Hepatocyte (in vitro differentiated cells): ENCODE results near the gene HSDL2. TPM values are rescaled to one million over a fixed set of nuclear protein-coding genes. Genes with fewer than 3 reads are reported as not detected.

Experiments used
- DNase-seq: peaks from one replicate; pipeline ENCODE4 v3.0.0-alpha.2; 2016; ENCODE audit warnings: low spot score
- H2AFZ ChIP-seq: fragments of 200-600 bp; sonication (generic); 2 replicates; pipeline ENCODE4 v1.6.0; 2016; ENCODE audit warnings: antibody characterized with exemption, mild to moderate bottlenecking
- H3K27ac ChIP-seq: fragments of 200-600 bp; sonication (generic); 2 replicates; pipeline ENCODE4 v1.5.1; 2016; ENCODE audit warnings: mild to moderate bottlenecking
- H3K27me3 ChIP-seq: fragments of 200-600 bp; sonication (generic); 2 replicates; pipeline ENCODE4 v1.6.1; 2016
- H3K36me3 ChIP-seq: fragments of 200-600 bp; sonication (generic); replicated peaks from 2 replicates; pipeline ENCODE4 v1.5.1; 2016; ENCODE audit warnings: low read depth; ENCODE audit not compliant: insufficient read depth
- H3K4me1 ChIP-seq: fragments of 200-600 bp; sonication (generic); 2 replicates; pipeline ENCODE4 v1.5.1; 2016; ENCODE audit warnings: mild to moderate bottlenecking, moderate library complexity; ENCODE audit not compliant: insufficient read depth
- H3K4me2 ChIP-seq: fragments of 200-600 bp; sonication (generic); 2 replicates; pipeline ENCODE4 v1.6.0; 2016
- H3K4me3 ChIP-seq: fragments of 200-600 bp; sonication (generic); 2 replicates; pipeline ENCODE4 v1.5.1; 2016; ENCODE audit warnings: mild to moderate bottlenecking
- H3K79me2 ChIP-seq: fragments of 200-600 bp; sonication (generic); 2 replicates; pipeline ENCODE4 v1.6.0; 2017; ENCODE audit warnings: mild to moderate bottlenecking
- H3K9me2 ChIP-seq: fragments of 200-600 bp; sonication (generic); replicated peaks from 2 replicates; pipeline ENCODE4 v1.6.0; 2017; ENCODE audit warnings: mild to moderate bottlenecking; ENCODE audit not compliant: insufficient read depth
- H3K9me3 ChIP-seq: fragments of 200-600 bp; sonication (generic); 2 replicates; pipeline ENCODE4 v1.5.1; 2016; ENCODE audit warnings: low read depth, mild to moderate bottlenecking
- H4K20me1 ChIP-seq: fragments of 200-600 bp; sonication (generic); 2 replicates; pipeline ENCODE4 v1.6.0; 2016; ENCODE audit warnings: mild to moderate bottlenecking; ENCODE audit not compliant: insufficient read depth, poor library complexity, severe bottlenecking
- CTCF ChIP-seq: fragments of 200-600 bp; sonication (generic); IDR thresholded peaks from 2 replicates; pipeline ENCODE4 v1.5.1; 2016; ENCODE audit warnings: antibody characterized with exemption, mild to moderate bottlenecking; ENCODE audit not compliant: poor library complexity
- EZH2 ChIP-seq: fragments of 200-600 bp; sonication (generic); IDR thresholded peaks from 2 replicates; pipeline ENCODE4 v1.6.1; 2016; ENCODE audit warnings: antibody characterized with exemption, mild to moderate bottlenecking, borderline replicate concordance
- EZH2phosphoT487 ChIP-seq: fragments of 200-600 bp; sonication (generic); IDR thresholded peaks from one replicate; pipeline ENCODE4 v1.6.1; 2018; ENCODE audit warnings: antibody characterized with exemption, mild to moderate bottlenecking, low read depth, moderate library complexity; ENCODE audit not compliant: unreplicated experiment, severe bottlenecking
- WGBS: methylation state at CpG from one replicate; pipeline ENCODE4 v1.1.6; 2016; ENCODE audit warnings: low lambda C conversion rate; ENCODE audit errors: missing lambda C conversion rate; 5-methylcytosine and 5-hydroxymethylcytosine counted together
- polyA plus RNA-seq: library from polyadenylated mRNA; unstranded; fragments of >200 nt; fragmentation: Nextera tagmentation; extraction: Ambion mirVana; gene quantifications from 2 replicates; pipeline ENCODE4 v1.2.1, GENCODE V29; 2016
- total RNA-seq: library from RNA; depleted of rRNA; stranded (reverse); fragments of >200 nt; gene quantifications from 2 replicates; pipeline ENCODE4 v1.2.3, GENCODE V29; 2014

HSDL2 gene
- total and polyA plus RNA-seq, 2 experiments from 2014 or later, result 50.0 to 97.3 TPM

DNA sequence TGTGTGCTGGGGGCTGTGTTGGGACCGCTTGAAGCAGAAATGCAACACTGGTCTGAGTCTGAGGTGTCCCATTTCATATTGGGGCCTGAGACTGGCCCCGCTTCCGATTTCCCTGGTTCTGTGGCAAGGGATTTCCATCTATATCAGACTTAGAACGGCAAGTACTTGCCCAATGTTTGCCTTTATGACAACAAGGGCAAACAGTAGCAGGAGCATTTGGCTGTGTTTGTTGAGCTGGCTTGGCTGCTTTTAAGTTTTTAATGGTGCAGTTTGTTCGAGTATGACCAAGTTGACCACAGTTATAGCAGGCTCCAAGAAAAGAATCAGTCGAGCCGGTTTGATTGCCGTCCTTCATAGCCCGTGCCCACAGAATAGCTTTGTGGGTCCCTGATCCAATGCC, 17.0 kb downstream of the HSDL2 start:
- H3K27ac ChIP-seq, result no peak overlapping the region

GRCh38 chr9:112401175-112401815, 21.4 kb downstream of the HSDL2 start:
- H3K27ac ChIP-seq, result no peak overlapping the region
- H3K4me3 ChIP-seq, result no peak overlapping the region
- no peak for TF ChIP-seq EZH2
- no peak for TF ChIP-seq CTCF
- TF ChIP-seq EZH2phosphoT487, result no peak
- no peak overlapping the region for H3K4me2 ChIP-seq
- peaks cover 39% of the 10 kb centered on the region for H3K79me2 ChIP-seq
- no peak for DNase-seq
- H3K4me1 ChIP-seq, result no peaks in the 10 kb centered on the region
- H4K20me1 ChIP-seq, result peaks cover 5% of the 10 kb centered on the region
- H3K36me3 ChIP-seq, result no peaks in the 10 kb centered on the region
- no peaks in the 10 kb centered on the region for H3K9me3 ChIP-seq
- no peaks in the 10 kb centered on the region for H3K27me3 ChIP-seq
- H3K9me2 ChIP-seq, result no peaks in the 10 kb centered on the region
- H2AFZ ChIP-seq, result no peak overlapping the region
- 90% methylated on average over 6 of the region's 6 CpGs for WGBS

More for the DNA sequence above, 17.0 kb downstream of the HSDL2 start:
- peaks cover 47% of the 10 kb centered on the region for H3K79me2 ChIP-seq
- 93% methylated on average over 9 of the region's 9 CpGs for WGBS
- no peaks in the 10 kb centered on the region for H3K9me3 ChIP-seq
- H3K4me3 ChIP-seq, result no peak overlapping the region
- no peaks in the 10 kb centered on the region for H3K36me3 ChIP-seq
- H3K4me1 ChIP-seq, result no peaks in the 10 kb centered on the region
- no peak for DNase-seq
- H3K27me3 ChIP-seq, result no peaks in the 10 kb centered on the region
- H4K20me1 ChIP-seq, result no peaks in the 10 kb centered on the region
- H3K9me2 ChIP-seq, result no peaks in the 10 kb centered on the region
- no peak for TF ChIP-seq EZH2phosphoT487
- TF ChIP-seq EZH2, result no peak
- TF ChIP-seq CTCF, result no peak
- H3K4me2 ChIP-seq, result no peak overlapping the region
- H2AFZ ChIP-seq, result no peak overlapping the region

- no peak for TF ChIP-seq EZH2
- TF ChIP-seq EZH2phosphoT487, result no peak
- no peak for TF ChIP-seq CTCF
- Histone ChIP-seq H3K4me2 (no peak overlapping the region), H3K27me3 (no peaks in the 10 kb centered on the region), H3K36me3 (no peaks in the 10 kb centered on the region), H4K20me1 (peaks cover 5% of the 10 kb centered on the region), H3K27ac (no peak overlapping the region), H2AFZ (no peak overlapping the region), H3K79me2 (peaks cover 34% of the 10 kb centered on the region), H3K9me2 (no peaks in the 10 kb centered on the region), H3K4me3 (no peak overlapping the region), H3K4me1 (no peaks in the 10 kb centered on the region), H3K9me3 (no peaks in the 10 kb centered on the region)
- whole genome bisulfite sequencing, result 94% methylated on average over 4 of the region's 4 CpGs
- no peak for DNase-seq
Measured at GRCh38 chr9:112403614-112404201, 23.8 kb downstream of the HSDL2 start.
